ENCODE results near the gene MRPL49.
A peak's percentile ranks its signal among the peaks of the same experiment; 100 is the strongest.

The MRPL49 gene

GRCh38 chr11:65102142-65103095, 19.7 kb upstream of the MRPL49 start (continued):
- 0 out of 2 replicates have a peak, but pooled peaks have one; percentile 46 for TF ChIP-seq ZNF2 (tag by site-specific recombination; IDR thresholded peaks at IDR 0.05)
- TF ChIP-seq KLF1 (tag by site-specific recombination; IDR thresholded peaks at IDR 0.05): peak; percentile 31
- peak; percentile 28; the same call in 1 of the 2 replicates for TF ChIP-seq ZNF146 (tag by site-specific recombination; IDR thresholded peaks at IDR 0.05)
- no peak for TF ChIP-seq KLF16 (tag by site-specific recombination; IDR thresholded peaks at IDR 0.05)
- TF ChIP-seq ZNF621 (tag by site-specific recombination; IDR thresholded peaks at IDR 0.05): no peak
- TF ChIP-seq ZBTB6 (tag by site-specific recombination; IDR thresholded peaks at IDR 0.05): peak; percentile 37; the same call in 1 of the 2 replicates
- TF ChIP-seq PRDM10 (tag by site-specific recombination; IDR thresholded peaks at IDR 0.05): peak; percentile 46; the same call in 1 of the 2 replicates
- peak; percentile 66; the same call in 1 of the 2 replicates for TF ChIP-seq BCL11B (tag by site-specific recombination; IDR thresholded peaks at IDR 0.05; ENCODE audit: low read depth)
- no peak for TF ChIP-seq ZNF654 (tag by site-specific recombination; IDR thresholded peaks at IDR 0.05; ENCODE audit: low read depth)
- peak; percentile 73 for TF ChIP-seq ZNF10 (tag by site-specific recombination; IDR thresholded peaks at IDR 0.05)
- peak; percentile 81; the same call in 1 of the 2 replicates for TF ChIP-seq ZNF449 (tag by site-specific recombination; IDR thresholded peaks at IDR 0.05)

- TF ChIP-seq GLIS1 (tag by site-specific recombination; IDR thresholded peaks at IDR 0.05): peak; percentile 14; the same call in 1 of the 2 replicates
- TF ChIP-seq ZBTB1 (tag by site-specific recombination; IDR thresholded peaks at IDR 0.05): no peak
- POLR2A ChIA-PET: interaction anchor here (0.7 to 4.1 kb wide), 3 partner anchors 8 to 14 kb away, joined by 4 to 12 read pairs (median 4); partner anchors contain the start of genes TM7SF2 and ZNHIT2
These were observed 18.6 kb upstream of the MRPL49 start for GRCh38 chr11:65103476-65103875.

GRCh38 chr11:65104628-65105027, 17.5 kb upstream of the MRPL49 start:
- POLR2A ChIA-PET: interaction anchor here (0.6 to 4.1 kb wide), 3 partner anchors 7 to 30 kb away, joined by 6 to 12 read pairs (median 6); partner anchors contain the start of genes FAU, MRPL49 and TM7SF2
- TF ChIP-seq AEBP2 (tag by site-specific recombination; IDR thresholded peaks at IDR 0.05; ENCODE audit: borderline replicate concordance): no peak
- CTCF ChIA-PET: interaction anchor here (8.8 kb wide), 1 partner anchor 7 kb away, joined by 110 read pairs; the partner anchor contains the start of gene TM7SF2
- Histone ChIP-seq H3K27ac (ENCODE audit: extremely low read depth, low read depth, low read length) (no peak overlapping the region), H3K4me1 (ENCODE audit: control insufficient read depth, insufficient read depth, low read length) (peaks cover 23% of the 10 kb centered on the region), H3K4me3 (ENCODE audit: low read depth, low read length) (no peak overlapping the region), H3K9me3 (ENCODE audit: control insufficient read depth, insufficient read depth, low read depth, low read length) (no peaks in the 10 kb centered on the region), H3K36me3 (ENCODE audit: control insufficient read depth in 2 of 2, insufficient read depth in 1 of 2, low read length in 2 of 2) (peaks cover 0 to 29% of the 10 kb centered on the region in 2 experiments; a peak in 2 of 3 replicates)

More at GRCh38 chr11:65103476-65103875, 18.6 kb upstream of the MRPL49 start:
- Histone ChIP-seq H3K4me1 (ENCODE audit: control insufficient read depth, insufficient read depth, low read length) (peaks cover 23% of the 10 kb centered on the region), H3K27ac (ENCODE audit: extremely low read depth, low read depth, low read length) (no peak overlapping the region), H3K4me3 (ENCODE audit: low read depth, low read length) (no peak overlapping the region), H3K36me3 (ENCODE audit: control insufficient read depth in 2 of 2, insufficient read depth in 1 of 2, low read length in 2 of 2) (peaks cover 0 to 21% of the 10 kb centered on the region in 2 experiments; a peak in 2 of 3 replicates), H3K9me3 (ENCODE audit: control insufficient read depth, insufficient read depth, low read depth, low read length) (no peaks in the 10 kb centered on the region)
- CTCF ChIA-PET: interaction anchor here (0.6 to 8.8 kb wide), 5 partner anchors 9 to 244 kb away, joined by 3 to 110 read pairs (median 3); partner anchors contain the start of gene TM7SF2

Measured in HEK293 (cell line).